Suprapubic skin (tissue), 4 donors: Measurements from ENCODE around the gene DUSP1.

ENCODE experiments used
- EP300 ChIP-seq: sonication (generic); formaldehyde crosslinking; IDR thresholded peaks from one replicate; pipeline ENCODE4 v1.6.1; 2017; ENCODE audit warnings: antibody characterized with exemption
- POLR2A ChIP-seq, 2 donors: fragments of 450-650 bp; IDR thresholded peaks; one replicate each; pipeline ENCODE4 v1.6.1; 2017; ENCODE audit warnings: antibody characterized with exemption in 2 of 2, mild to moderate bottlenecking in 2 of 2, moderate library complexity in 2 of 2
- POLR2AphosphoS5 ChIP-seq, 3 donors: sonication (generic); formaldehyde crosslinking; IDR thresholded peaks; one replicate each; pipeline ENCODE4 v1.6.1; 2017; ENCODE audit warnings: antibody characterized with exemption in 3 of 3
- TF ChIP-seq, protein P1 (sequence below), 2 donors: fragments of 200-600 bp in 1 of 2; fragments of 450-650 bp in 1 of 2; sonication (generic) in 1 of 2; IDR thresholded peaks; one replicate each; pipeline ENCODE4 v1.5.1; 2016 to 2019; ENCODE audit warnings: antibody characterized with exemption in 2 of 2, mild to moderate bottlenecking in 1 of 2, moderate library complexity in 1 of 2

GRCh38 chr5:172776235-172776594, 5.2 kb upstream of the DUSP1 start:
- TF ChIP-seq, protein P1, sequence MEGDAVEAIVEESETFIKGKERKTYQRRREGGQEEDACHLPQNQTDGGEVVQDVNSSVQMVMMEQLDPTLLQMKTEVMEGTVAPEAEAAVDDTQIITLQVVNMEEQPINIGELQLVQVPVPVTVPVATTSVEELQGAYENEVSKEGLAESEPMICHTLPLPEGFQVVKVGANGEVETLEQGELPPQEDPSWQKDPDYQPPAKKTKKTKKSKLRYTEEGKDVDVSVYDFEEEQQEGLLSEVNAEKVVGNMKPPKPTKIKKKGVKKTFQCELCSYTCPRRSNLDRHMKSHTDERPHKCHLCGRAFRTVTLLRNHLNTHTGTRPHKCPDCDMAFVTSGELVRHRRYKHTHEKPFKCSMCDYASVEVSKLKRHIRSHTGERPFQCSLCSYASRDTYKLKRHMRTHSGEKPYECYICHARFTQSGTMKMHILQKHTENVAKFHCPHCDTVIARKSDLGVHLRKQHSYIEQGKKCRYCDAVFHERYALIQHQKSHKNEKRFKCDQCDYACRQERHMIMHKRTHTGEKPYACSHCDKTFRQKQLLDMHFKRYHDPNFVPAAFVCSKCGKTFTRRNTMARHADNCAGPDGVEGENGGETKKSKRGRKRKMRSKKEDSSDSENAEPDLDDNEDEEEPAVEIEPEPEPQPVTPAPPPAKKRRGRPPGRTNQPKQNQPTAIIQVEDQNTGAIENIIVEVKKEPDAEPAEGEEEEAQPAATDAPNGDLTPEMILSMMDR (IDR thresholded peaks at IDR 0.05) = no peak
- TF ChIP-seq POLR2A (IDR thresholded peaks at IDR 0.05) (no peak), EP300 (no peak), POLR2AphosphoS5 (IDR thresholded peaks at IDR 0.05) (no peak)
